ENCODE measurements around the gene GLIS1.

- TF ChIP-seq CTCF (IDR thresholded peaks at IDR 0.05; ENCODE audit: insufficient read depth, low read length, poor library complexity, severe bottlenecking) (no peak), EZH2phosphoT487 (conservative IDR thresholded peaks at IDR 0.05; ENCODE audit: low read length) (no peak)
These were observed 198.2 kb downstream of the GLIS1 start for GRCh38 chr1:53540604-53541262.
